Karpas-422 (cell line): Measurements from ENCODE around the gene P2RY6. TPM values are rescaled to one million over a fixed set of nuclear protein-coding genes. Genes with fewer than 3 reads are reported as not detected.

Source experiments
- DNase-seq: peaks from one replicate; pipeline ENCODE4 v3.0.0-alpha.2; 2015
- H2AFZ ChIP-seq: fragments of 200-600 bp; sonication (generic); 2 replicates; pipeline ENCODE4 v1.6.1; 2014; ENCODE audit warnings: antibody characterized with exemption, low read length, mixed read lengths
- H3K27ac ChIP-seq: fragments of 200-600 bp; sonication (generic); 2 replicates; pipeline ENCODE4 v1.5.1; 2014; ENCODE audit warnings: mild to moderate bottlenecking, low read length, moderate library complexity
- H3K27me3 ChIP-seq: fragments of 200-600 bp; sonication (generic); 2 replicates; pipeline ENCODE4 v1.6.1; 2014; ENCODE audit warnings: low read length, mixed read lengths
- H3K36me3 ChIP-seq: fragments of 200-600 bp; sonication (generic); 2 replicates; pipeline ENCODE4 v1.6.1; 2014; ENCODE audit warnings: low read length, mixed read lengths; ENCODE audit not compliant: insufficient read depth
- H3K4me1 ChIP-seq: fragments of 200-600 bp; sonication (generic); 2 replicates; pipeline ENCODE4 v1.6.1; 2014; ENCODE audit warnings: mild to moderate bottlenecking, low read length, mixed read lengths
- H3K4me2 ChIP-seq: fragments of 200-600 bp; sonication (generic); 2 replicates; pipeline ENCODE4 v1.6.1; 2014; ENCODE audit warnings: low read length, low read depth, mild to moderate bottlenecking; ENCODE audit not compliant: poor library complexity, severe bottlenecking
- H3K4me3 ChIP-seq: fragments of 200-600 bp; sonication (generic); 2 replicates; pipeline ENCODE4 v1.5.1; 2014; ENCODE audit warnings: mild to moderate bottlenecking, antibody characterized with exemption, low read length, mixed read lengths
- H3K79me2 ChIP-seq: fragments of 200-600 bp; sonication (generic); 2 replicates; pipeline ENCODE4 v1.6.1; 2014; ENCODE audit warnings: mild to moderate bottlenecking, low read length, mixed read lengths
- H3K9ac ChIP-seq: fragments of 200-600 bp; sonication (generic); 2 replicates; pipeline ENCODE4 v1.6.0; 2014; ENCODE audit warnings: low read length
- H3K9me2 ChIP-seq: fragments of 200-600 bp; sonication (generic), shearing (Covaris generic); replicated peaks from 2 replicates; pipeline ENCODE4 v1.6.0; 2014; ENCODE audit warnings: mild to moderate bottlenecking, low read length, moderate library complexity; ENCODE audit not compliant: insufficient read depth
- H3K9me3 ChIP-seq: fragments of 300-700, 200-600 bp; sonication (generic); 2 replicates; pipeline ENCODE4 v1.6.1; 2014; ENCODE audit warnings: low read length, mixed read lengths
- H4K20me1 ChIP-seq: fragments of 200-600 bp; sonication (generic); 2 replicates; pipeline ENCODE4 v1.6.1; 2014; ENCODE audit warnings: mild to moderate bottlenecking, antibody characterized with exemption, low read length, low read depth; ENCODE audit not compliant: insufficient read depth
- total RNA-seq: library from RNA; depleted of rRNA; stranded (reverse); fragments of >200 nt; shearing (Covaris generic); gene quantifications from 2 replicates; pipeline ENCODE4 v1.2.3, GENCODE V29; 2014; ENCODE audit warnings: low replicate concordance

P2RY6 gene
- total RNA-seq, 1 experiment from 2014 or later: not detected

DNA sequence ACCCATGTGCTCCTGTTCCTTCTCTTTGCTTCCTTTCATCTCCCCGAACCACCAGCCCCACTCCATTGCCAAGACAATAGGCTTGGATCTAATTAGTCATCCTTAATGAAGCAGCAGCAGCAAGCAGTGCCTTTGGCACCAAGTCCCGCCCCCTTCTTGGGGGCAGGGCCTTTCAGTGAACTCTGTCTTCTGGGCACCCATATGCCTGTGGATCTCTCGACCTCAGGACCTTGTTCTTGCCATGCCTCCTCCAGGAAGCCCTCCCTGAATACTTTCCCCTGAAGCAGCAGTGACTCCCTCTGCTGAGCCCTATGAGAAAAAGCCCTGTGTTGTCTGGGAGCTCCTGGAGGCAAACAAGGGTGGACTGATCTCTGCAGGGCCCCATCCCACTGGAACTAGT lies 68.0 kb downstream of the P2RY6 start:
- H3K36me3 ChIP-seq: no peaks in the 10 kb centered on the region
- peaks cover 2% of the 10 kb centered on the region; the same call in 1 of the 2 replicates for H3K4me1 ChIP-seq
- no peaks in the 10 kb centered on the region for H3K27me3 ChIP-seq
- no peak overlapping the region for H3K4me2 ChIP-seq
- H2AFZ ChIP-seq: no peak overlapping the region
- H3K27ac ChIP-seq: no peak overlapping the region
- DNase-seq: no peak
- no peaks in the 10 kb centered on the region for H3K9me3 ChIP-seq
- no peak overlapping the region for H3K9ac ChIP-seq
- H3K9me2 ChIP-seq: no peaks in the 10 kb centered on the region
- H4K20me1 ChIP-seq: no peaks in the 10 kb centered on the region
- H3K4me3 ChIP-seq: no peak overlapping the region
- no peaks in the 10 kb centered on the region for H3K79me2 ChIP-seq

DNA sequence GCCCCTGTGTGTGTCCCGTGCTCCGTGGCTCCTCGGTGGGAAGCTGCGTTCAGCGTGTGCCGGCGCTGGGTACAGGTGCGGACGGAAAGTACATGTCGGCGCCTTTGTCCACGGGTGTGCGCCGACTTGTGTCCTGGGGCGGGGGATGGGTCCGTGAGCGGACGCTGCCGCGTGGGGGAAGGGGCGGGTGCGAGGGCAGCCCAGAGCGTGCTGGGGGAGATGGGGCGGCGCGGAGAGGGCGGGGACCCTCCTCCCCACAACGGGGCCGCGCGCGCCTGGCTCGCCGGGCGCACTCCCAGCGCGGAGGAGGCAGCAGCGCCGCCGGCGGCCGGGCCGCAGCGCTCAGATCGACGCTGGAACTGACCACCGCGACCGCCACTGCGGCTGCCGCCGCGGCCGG lies 70.5 kb downstream of the P2RY6 start:
- Histone ChIP-seq H3K4me1 (no peaks in the 10 kb centered on the region), H3K9ac (no peak overlapping the region), H3K36me3 (no peaks in the 10 kb centered on the region), H4K20me1 (no peaks in the 10 kb centered on the region), H3K27ac (no peak overlapping the region), H3K4me3 (no peak overlapping the region), H2AFZ (no peak overlapping the region), H3K9me3 (no peaks in the 10 kb centered on the region), H3K9me2 (no peaks in the 10 kb centered on the region), H3K27me3 (no peaks in the 10 kb centered on the region), H3K79me2 (no peaks in the 10 kb centered on the region), H3K4me2 (no peak overlapping the region)
- DNase-seq: no peak

DNA sequence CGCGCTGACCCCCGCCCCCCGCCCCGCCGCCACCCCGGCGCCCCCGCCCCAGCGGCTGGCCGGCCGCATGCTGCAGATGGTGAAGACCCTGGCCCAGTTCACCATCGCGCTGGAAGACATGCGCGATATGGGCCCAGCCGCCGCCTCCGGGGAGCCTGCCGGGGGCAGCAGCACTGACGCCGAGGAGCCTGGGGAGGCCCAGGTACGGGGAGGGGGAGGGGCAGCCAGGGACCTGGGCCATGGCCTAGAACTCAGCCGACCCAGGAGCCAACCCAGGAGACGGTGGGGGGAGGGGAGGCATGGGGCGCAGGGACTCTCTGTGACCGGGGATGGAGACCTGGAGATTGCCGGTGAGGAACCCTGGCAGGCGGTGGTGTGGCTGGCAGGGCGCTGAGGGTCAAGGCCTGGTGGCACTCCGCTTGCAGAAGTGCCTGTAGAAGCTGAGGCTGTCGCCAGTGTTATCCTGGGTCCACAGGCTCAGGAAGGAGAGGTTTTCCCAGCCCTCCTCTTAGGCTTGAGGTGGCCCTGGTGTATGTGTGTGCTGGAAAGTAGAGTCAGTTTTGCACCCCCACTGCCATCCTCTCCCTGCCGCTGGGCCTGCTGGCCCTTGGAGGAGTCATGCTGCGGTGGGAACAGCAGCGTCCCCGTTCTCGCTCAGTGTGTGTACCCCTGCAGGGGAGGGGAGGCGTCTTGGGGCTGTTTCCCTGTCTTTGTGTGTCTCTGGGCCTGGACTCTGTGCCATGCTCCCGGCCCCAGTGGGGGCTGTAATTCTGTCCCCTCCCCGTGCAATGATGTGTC lies 71.1 kb downstream of the P2RY6 start:
- Histone ChIP-seq H3K9ac (no peak overlapping the region), H3K79me2 (no peaks in the 10 kb centered on the region), H3K27me3 (no peaks in the 10 kb centered on the region), H3K9me2 (no peaks in the 10 kb centered on the region), H3K36me3 (no peaks in the 10 kb centered on the region), H2AFZ (no peak overlapping the region), H3K4me2 (no peak overlapping the region), H3K4me3 (no peak overlapping the region), H3K9me3 (no peaks in the 10 kb centered on the region), H3K4me1 (no peaks in the 10 kb centered on the region), H4K20me1 (no peaks in the 10 kb centered on the region), H3K27ac (no peak overlapping the region)
- no peak for DNase-seq

DNA sequence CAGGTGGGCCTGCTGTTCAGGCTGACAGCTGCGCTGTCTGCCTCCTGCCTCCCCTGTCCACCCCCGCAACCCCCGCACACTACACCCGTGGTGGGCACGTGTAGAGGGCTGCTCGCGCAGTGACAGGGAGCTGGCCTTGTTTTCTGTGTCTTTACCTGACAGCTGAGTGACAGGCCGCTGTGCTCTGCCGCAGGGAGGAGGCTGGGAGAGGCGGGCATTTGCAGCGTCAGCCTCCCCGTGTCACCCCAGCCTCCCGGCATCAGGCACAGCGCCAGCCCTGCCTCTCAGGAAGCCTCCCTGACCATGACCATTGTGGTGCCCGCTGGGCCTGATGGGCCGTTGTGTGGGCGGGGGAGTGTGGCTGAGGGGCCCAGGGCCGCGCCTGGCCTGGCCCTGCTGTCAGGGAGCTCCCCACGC lies 72.1 kb downstream of the P2RY6 start:
- no peaks in the 10 kb centered on the region for H3K79me2 ChIP-seq

DNA sequence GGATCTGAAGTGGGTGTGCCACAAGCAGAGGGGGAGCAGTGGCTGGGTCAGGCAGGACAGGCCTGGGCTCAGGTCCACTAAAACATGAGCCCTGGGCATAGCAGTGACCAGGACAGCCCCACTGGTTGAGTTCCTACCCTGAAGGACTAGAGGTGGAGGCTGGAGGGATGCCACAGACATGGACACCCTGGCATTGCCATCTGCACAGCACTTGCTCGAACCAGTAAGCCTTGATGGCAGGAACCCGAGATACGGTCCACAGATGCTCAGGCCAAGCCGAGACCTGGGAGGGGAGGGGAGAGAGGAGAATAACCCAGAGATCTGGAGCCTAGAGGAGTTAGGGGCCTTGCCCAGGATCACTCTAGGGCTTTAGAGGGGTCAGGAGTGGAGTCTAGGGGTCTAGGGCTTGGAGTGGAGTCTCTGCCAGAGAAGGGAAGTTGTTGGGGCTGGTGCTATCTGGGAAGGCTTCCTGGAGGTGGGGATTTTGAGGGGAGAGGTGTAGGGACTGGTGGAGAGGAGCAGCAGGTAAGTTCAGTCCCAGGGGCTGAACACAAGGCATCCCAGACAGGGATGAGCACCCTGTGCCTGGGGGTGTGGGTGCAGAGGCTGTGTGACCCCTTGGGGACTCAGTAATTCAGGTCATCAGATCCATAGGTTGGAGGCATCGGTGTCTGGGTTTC lies 73.5 kb downstream of the P2RY6 start:
- Histone ChIP-seq H4K20me1 (0 out of 2 replicates have a peak, but pooled peaks cover under 1% of the 10 kb centered on the region), H3K4me2 (no peak overlapping the region), H3K9me2 (no peaks in the 10 kb centered on the region), H3K79me2 (no peaks in the 10 kb centered on the region), H3K36me3 (no peaks in the 10 kb centered on the region), H3K27me3 (no peaks in the 10 kb centered on the region), H3K4me3 (no peak overlapping the region), H3K9me3 (no peaks in the 10 kb centered on the region), H3K4me1 (no peaks in the 10 kb centered on the region), H2AFZ (no peak overlapping the region), H3K27ac (no peak overlapping the region), H3K9ac (no peak overlapping the region)
- no peak for DNase-seq

More for the DNA sequence above, 72.1 kb downstream of the P2RY6 start:
- no peaks in the 10 kb centered on the region for H3K27me3 ChIP-seq
- no peaks in the 10 kb centered on the region for H4K20me1 ChIP-seq
- no peaks in the 10 kb centered on the region for H3K9me2 ChIP-seq
- no peaks in the 10 kb centered on the region for H3K4me1 ChIP-seq
- H3K9me3 ChIP-seq: no peaks in the 10 kb centered on the region
- no peak for DNase-seq
- no peak overlapping the region for H3K4me3 ChIP-seq
- H3K4me2 ChIP-seq: no peak overlapping the region
- no peak overlapping the region for H3K9ac ChIP-seq
- no peak overlapping the region for H3K27ac ChIP-seq
- no peak overlapping the region for H2AFZ ChIP-seq
- no peaks in the 10 kb centered on the region for H3K36me3 ChIP-seq

DNA sequence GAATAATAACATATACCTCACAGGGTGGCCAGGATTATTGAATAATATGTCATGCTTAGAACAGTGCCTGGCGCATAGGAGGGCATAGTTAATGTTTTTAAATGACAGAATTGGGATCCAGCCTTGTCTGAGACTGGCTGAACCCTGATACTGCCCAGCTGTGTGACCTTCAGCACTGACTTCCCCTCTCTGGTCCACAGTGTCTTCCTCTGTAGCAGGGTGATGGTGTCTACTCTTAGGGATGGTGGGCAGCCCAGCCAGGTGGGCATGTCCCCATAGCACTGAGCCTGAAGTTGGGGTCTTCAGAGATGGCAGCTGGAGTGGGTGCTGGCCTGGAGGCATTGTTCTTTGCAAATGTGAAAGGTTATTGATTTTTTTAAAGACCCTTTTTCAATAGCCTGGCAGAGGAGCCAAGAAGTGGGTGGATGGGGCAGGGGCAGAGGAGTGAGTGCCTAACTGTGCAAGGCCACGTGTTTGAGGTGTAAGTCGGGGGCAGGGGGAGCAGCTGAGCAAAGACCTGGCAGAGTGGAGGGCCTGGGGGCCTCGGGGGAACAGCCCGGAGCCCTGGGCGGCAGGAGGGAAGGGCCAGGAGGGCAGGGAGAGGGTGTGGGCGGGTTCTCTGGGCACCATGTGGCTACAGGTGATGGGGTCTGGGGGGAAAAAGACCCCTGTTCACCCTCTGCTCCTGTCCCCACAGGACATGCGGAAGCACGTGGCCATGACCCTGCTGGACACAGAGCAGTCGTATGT lies 74.2 kb downstream of the P2RY6 start:
- no peaks in the 10 kb centered on the region for H3K36me3 ChIP-seq
- no peaks in the 10 kb centered on the region for H3K9me3 ChIP-seq
- no peaks in the 10 kb centered on the region for H3K9me2 ChIP-seq
- H3K27me3 ChIP-seq: no peaks in the 10 kb centered on the region
- H4K20me1 ChIP-seq: 0 out of 2 replicates have a peak, but pooled peaks cover 5% of the 10 kb centered on the region
- no peak overlapping the region for H2AFZ ChIP-seq
- no peaks in the 10 kb centered on the region for H3K79me2 ChIP-seq
- no peak overlapping the region for H3K27ac ChIP-seq
- H3K4me1 ChIP-seq: no peaks in the 10 kb centered on the region
- H3K4me3 ChIP-seq: no peak overlapping the region
- no peak overlapping the region for H3K9ac ChIP-seq
- no peak overlapping the region for H3K4me2 ChIP-seq
- no peak for DNase-seq

DNA sequence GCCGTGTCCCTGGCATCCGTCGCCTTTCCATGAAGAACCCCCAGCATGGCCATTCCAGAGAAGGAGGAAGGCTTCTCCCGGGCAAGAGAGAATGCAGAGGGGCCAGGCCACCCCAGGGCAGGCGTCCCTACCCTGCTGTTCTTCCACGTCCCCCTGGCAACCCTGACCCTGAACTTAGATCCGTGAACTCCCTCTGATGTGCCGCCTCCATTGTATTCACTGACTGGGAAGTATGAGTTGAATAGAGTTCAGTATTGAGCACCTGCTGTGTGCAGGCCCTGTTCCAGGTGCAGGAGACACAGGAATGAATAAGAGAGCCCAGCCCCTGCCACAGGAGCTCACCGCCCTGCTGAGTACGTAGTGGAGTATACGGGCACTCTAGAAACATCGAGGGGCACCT lies 74.9 kb downstream of the P2RY6 start:
- Histone ChIP-seq H3K27me3 (no peaks in the 10 kb centered on the region), H2AFZ (no peak overlapping the region), H3K4me2 (no peak overlapping the region), H3K27ac (no peak overlapping the region), H3K4me3 (no peak overlapping the region), H3K9me3 (no peaks in the 10 kb centered on the region), H3K4me1 (no peaks in the 10 kb centered on the region), H3K9me2 (no peaks in the 10 kb centered on the region), H3K9ac (no peak overlapping the region), H3K79me2 (no peaks in the 10 kb centered on the region), H4K20me1 (0 out of 2 replicates have a peak, but pooled peaks cover 5% of the 10 kb centered on the region), H3K36me3 (no peaks in the 10 kb centered on the region)
- DNase-seq: no peak
